ENCODE results near the gene SLC25A39.

Gene SLC25A39

DNA sequence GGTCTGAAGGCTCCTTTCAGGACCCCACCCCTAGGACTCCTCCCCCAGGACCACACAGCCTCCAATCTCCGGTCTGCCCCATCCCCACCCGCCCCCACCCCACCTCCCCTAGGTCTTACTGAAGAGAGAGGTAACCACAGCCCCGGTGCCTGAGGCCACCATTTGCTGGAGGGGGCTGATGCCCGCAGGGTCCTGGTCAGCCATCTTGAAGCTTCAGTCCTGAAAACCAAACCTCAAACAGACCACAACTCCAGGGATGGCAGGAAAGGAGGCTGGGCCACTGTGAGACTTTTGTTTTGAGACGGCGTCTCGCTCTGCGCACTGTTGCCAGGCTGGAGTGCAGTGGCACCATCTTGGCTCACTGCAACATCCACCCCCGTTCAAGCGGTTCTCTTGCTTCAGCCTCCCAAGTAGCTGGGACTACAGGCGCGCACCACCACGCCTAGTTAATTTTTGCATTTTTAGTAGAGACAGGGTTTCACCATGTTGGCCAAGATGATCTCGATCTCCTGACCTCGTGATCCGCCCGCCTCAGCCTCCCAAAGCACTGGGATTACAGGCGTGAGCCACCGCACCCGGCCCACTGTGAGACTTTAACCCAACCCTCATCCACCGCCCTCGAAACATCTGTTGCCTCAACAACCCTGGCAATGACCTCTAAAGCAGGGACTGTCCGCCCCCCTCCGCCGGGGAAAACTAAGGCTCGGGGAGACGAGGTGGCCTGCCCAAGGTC is 1.1 kb downstream of the SLC25A39 start:
- Histone ChIP-seq H3K27ac (peak overlapping the region; percentile 72 to 89 (median 86); a peak in 21 of 22 replicates), H4K20me1 (peaks cover 0 to 60% (median 36%) of the 10 kb centered on the region in 11 experiments; a peak in 19 of 22 replicates), H3K9me3 (replicated peaks in 1 of 11) (no peaks in the 10 kb centered on the region), H3K4me3 (peak overlapping the region; percentile 86 to 100 (median 99)), H3K4me2 (peak overlapping the region; percentile 96 to 100 (median 99)), H3K36me3 (peaks cover 34 to 42% (median 40%) of the 10 kb centered on the region in 11 experiments), H3K27me3 (peaks cover 0 to 4% (median under 1%) of the 10 kb centered on the region in 11 experiments; a peak in 10 of 22 replicates), H3K4me1 (peaks cover 32 to 55% (median 42%) of the 10 kb centered on the region in 10 experiments), H3K9ac (peak overlapping the region; percentile 88 to 97 (median 94))
- TF ChIP-seq Cebpa-rat (IDR thresholded peaks at IDR 0.05), result no peak

GRCh38 chr17:44322236-44322895 is 2.3 kb downstream of the SLC25A39 start:
- Histone ChIP-seq H3K27me3 (peaks cover 9 to 15% (median 12%) of the 10 kb centered on the region in 11 experiments), H3K27ac (no peak overlapping the region), H4K20me1 (peaks cover 0 to 72% (median 45%) of the 10 kb centered on the region in 11 experiments; a peak in 19 of 22 replicates), H3K4me3 (no peak overlapping the region), H3K4me2 (peak overlapping the region in 1 of 11 experiments; percentile 99; a peak in 2 of 22 replicates), H3K36me3 (peaks cover 34 to 53% (median 43%) of the 10 kb centered on the region in 11 experiments), H3K9ac (peak overlapping the region in 2 of 11 experiments; percentile 44 to 94; a peak in 2 of 22 replicates), H3K9me3 (replicated peaks in 1 of 11) (peaks cover 0 to 7% (median 4%) of the 10 kb centered on the region in 11 experiments; a peak in 11 of 22 replicates), H3K4me1 (peaks cover 21 to 43% (median 30%) of the 10 kb centered on the region in 10 experiments)
- no peak for TF ChIP-seq Cebpa-rat (IDR thresholded peaks at IDR 0.05)

DNA sequence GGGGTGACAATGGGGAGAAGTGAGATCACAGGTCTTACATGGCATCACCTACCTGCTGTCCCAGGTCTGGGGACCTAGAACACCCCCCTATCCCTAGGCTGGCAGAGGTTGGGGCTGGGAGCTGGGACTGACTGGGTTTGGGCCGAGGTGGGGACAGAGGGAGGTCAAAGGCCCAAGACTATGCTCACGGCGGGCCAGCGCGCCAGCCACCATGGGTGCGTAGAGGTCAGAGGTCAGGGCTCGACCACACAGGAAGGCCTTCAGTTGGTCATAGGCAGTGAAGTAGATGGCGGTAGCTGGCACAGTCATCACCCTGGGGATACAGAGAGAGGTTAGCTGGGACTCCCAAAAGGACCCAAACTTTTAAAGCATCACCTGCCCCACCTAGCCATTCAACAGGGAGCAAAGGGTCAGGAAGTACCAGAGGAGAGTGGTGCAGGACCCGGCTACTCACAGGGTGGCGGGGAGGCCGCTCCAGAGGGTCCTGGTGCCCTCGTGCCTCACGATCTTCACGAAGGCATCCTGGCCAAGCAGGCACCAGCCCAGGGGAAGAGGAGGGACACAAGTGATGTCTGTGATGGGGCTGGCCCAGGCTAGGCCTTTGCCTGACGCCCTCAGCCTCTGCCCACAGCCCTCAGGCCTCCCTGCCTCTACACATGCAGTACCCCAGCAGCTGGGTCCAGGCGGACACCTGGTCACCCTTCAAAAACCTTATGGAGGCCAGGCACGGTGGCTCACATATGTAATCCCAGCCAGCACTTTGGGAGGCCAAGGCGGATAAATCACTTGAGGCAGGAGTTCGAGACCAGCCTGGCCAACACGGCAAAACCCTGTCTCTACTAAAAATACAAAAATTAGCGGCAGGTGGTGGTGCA is 3.1 kb downstream of the SLC25A39 start:
- peaks cover 0 to 78% (median 48%) of the 10 kb centered on the region in 11 experiments; a peak in 19 of 22 replicates for H4K20me1 ChIP-seq
- no peak overlapping the region for H3K9ac ChIP-seq
- peaks cover 17 to 24% (median 21%) of the 10 kb centered on the region in 11 experiments for H3K27me3 ChIP-seq
- H3K9me3 ChIP-seq (replicated peaks in 1 of 11), result peaks cover 0 to 12% (median 9%) of the 10 kb centered on the region in 11 experiments; a peak in 12 of 22 replicates
- H3K4me3 ChIP-seq, result no peak overlapping the region
- no peak for TF ChIP-seq Cebpa-rat (IDR thresholded peaks at IDR 0.05)
- H3K4me2 ChIP-seq, result no peak overlapping the region
- peaks cover 16 to 38% (median 26%) of the 10 kb centered on the region in 10 experiments for H3K4me1 ChIP-seq
- H3K27ac ChIP-seq, result no peak overlapping the region
- peaks cover 34 to 53% (median 43%) of the 10 kb centered on the region in 11 experiments for H3K36me3 ChIP-seq

- Histone ChIP-seq H3K4me2 (no peak overlapping the region), H3K27ac (no peak overlapping the region), H3K36me3 (peaks cover 34 to 53% (median 43%) of the 10 kb centered on the region in 11 experiments), H4K20me1 (peaks cover 0 to 88% (median 49%) of the 10 kb centered on the region in 11 experiments; a peak in 20 of 22 replicates), H3K4me3 (no peak overlapping the region), H3K27me3 (peaks cover 32 to 38% (median 35%) of the 10 kb centered on the region in 11 experiments), H3K9ac (no peak overlapping the region), H3K4me1 (peaks cover 7 to 29% (median 12%) of the 10 kb centered on the region in 10 experiments), H3K9me3 (replicated peaks in 1 of 11) (peaks cover 0 to 12% (median 9%) of the 10 kb centered on the region in 11 experiments; a peak in 12 of 22 replicates)
- no peak for TF ChIP-seq Cebpa-rat (IDR thresholded peaks at IDR 0.05)
Observed at GRCh38 chr17:44320066-44320465, 4.6 kb downstream of the SLC25A39 start.

- no peak overlapping the region for H3K27ac ChIP-seq
- H3K9me3 ChIP-seq (replicated peaks in 1 of 11), result peaks cover 0 to 12% (median 9%) of the 10 kb centered on the region in 11 experiments; a peak in 12 of 22 replicates
- peaks cover 0 to 84% (median 40%) of the 10 kb centered on the region in 11 experiments; a peak in 20 of 22 replicates for H4K20me1 ChIP-seq
- no peak overlapping the region for H3K4me3 ChIP-seq
- no peak for TF ChIP-seq Cebpa-rat (IDR thresholded peaks at IDR 0.05)
- H3K4me1 ChIP-seq, result peaks cover 0 to 17% (median 2%) of the 10 kb centered on the region in 10 experiments; a peak in 9 of 20 replicates
- H3K9ac ChIP-seq, result no peak overlapping the region
- H3K36me3 ChIP-seq, result peaks cover 34 to 53% (median 43%) of the 10 kb centered on the region in 11 experiments
- no peak overlapping the region for H3K4me2 ChIP-seq
- peaks cover 49 to 56% (median 53%) of the 10 kb centered on the region in 11 experiments for H3K27me3 ChIP-seq
Observed at GRCh38 chr17:44318077-44318892, 6.3 kb downstream of the SLC25A39 start.

- Histone ChIP-seq H3K9ac (no peak overlapping the region), H3K27me3 (peaks cover 56 to 63% (median 59%) of the 10 kb centered on the region in 11 experiments), H3K4me2 (no peak overlapping the region), H3K4me1 (peaks cover 0 to 12% (median 0%) of the 10 kb centered on the region in 10 experiments; a peak in 6 of 20 replicates), H3K4me3 (no peak overlapping the region), H3K36me3 (peaks cover 34 to 51% (median 43%) of the 10 kb centered on the region in 11 experiments), H4K20me1 (peaks cover 0 to 88% (median 42%) of the 10 kb centered on the region in 11 experiments; a peak in 20 of 22 replicates), H3K9me3 (replicated peaks in 1 of 11) (peaks cover 0 to 12% (median 9%) of the 10 kb centered on the region in 11 experiments; a peak in 12 of 22 replicates), H3K27ac (no peak overlapping the region)
- no peak for TF ChIP-seq Cebpa-rat (IDR thresholded peaks at IDR 0.05)
Observed at GRCh38 chr17:44317545-44317944, 7.1 kb downstream of the SLC25A39 start.

Measured in BLaER1 treated with 17β-estradiol and CSF1 and Interleukin-3, amounts not matched to agents 10 nM and 100 nM (cell line).